Activated CD8-positive, alpha-beta memory T cell treated with anti-CD3 and anti-CD28 coated beads, Interleukin-2, amount 50 U/mL, for 1 hour (primary cell): ENCODE results near the gene MPDZ.

Experiments
- DNase-seq: peaks from one replicate; pipeline ENCODE4 v3.0.0-alpha.2; 2020; ENCODE audit errors: extremely low read depth

The MPDZ gene

GRCh38 chr9:13279284-13280141 lies at the start of gene MPDZ:
Gene MPDZ (minus strand): TSS chr9:13279692. CDS start chr9:13250315, 29,377 bp downstream.
- no peak for DNase-seq

DNA sequence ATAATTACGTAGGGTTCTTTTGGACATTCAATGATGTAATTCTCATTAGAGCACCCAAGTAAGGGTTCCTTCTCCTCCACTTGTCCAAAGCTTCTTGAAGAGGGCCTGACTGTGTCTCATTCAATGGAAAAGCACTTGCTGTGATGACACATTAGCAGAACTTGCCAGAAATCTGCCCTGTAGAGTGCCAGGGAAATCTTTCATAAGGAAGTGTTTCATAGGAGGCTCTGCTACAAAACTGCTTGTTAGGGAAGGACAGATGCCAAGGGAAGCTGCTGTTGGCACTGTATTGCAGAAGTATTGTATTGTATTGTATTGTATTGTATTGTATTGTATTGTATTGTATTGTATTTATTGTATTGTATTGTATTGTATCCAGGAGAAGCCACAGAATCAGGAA lies 45.5 kb upstream of the MPDZ start:
- no peak for DNase-seq

DNA sequence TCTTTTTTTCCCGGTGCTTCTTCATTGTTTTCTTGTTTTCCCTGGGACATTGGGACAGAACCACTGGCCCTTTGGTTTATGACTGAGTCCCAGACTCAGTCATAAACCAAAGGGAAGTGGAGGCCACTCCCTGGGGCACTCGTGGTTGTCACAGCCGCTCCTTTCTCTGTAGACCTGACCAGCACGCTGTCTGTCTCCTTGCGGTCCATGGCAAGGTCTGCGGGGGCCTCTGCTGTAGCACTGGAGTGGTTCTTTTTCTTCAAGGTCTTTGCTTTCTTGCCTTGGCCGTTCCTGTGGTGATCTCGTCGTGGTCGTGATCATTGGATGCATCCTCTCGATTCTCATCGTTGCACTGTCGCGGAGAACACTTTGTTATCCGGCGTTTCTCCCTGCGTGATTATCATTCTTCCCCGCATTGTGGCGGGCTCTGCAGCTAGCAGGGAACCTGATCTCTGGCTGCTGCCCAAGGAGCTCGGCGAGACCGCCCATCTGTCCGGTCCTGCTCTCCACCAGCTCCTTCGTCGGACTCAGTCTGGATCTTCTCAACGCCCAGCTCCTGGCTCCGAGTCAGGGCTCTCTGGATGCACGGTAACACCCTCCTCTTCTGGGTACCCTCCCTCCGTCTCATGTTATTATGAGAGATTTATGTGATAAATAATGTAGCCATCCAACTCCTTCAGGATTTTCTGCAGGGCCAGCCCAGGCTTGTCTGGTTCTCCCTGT lies 43.5 kb upstream of the MPDZ start:
- DNase-seq, result no peak

DNA sequence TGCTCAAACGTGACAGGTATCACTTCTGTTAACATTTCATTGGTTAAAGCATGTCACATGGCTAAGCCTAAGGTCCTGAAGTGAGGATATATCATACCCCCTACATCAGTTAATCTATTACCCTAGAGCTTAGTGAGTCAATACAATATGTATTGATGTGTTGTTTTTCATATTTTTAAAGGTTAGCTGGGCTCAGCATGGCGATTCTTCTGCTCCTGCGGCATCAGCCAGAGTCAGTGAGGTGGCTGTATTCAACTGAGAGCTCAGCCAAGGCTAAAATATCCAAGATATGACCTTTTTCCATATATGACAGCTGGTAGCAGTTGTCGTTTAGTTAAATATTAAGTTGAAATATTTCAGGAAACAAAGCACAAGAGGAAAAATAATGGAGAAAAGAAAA lies 38.5 kb upstream of the MPDZ start:
- DNase-seq, result no peak

GRCh38 chr9:13296972-13297371 lies 17.5 kb upstream of the MPDZ start:
- no peak for DNase-seq

- no peak for DNase-seq
Measured at GRCh38 chr9:13295556-13295955, 16.1 kb upstream of the MPDZ start.

- DNase-seq, result no peak
Measured at GRCh38 chr9:13292782-13293181, 13.3 kb upstream of the MPDZ start.

DNA sequence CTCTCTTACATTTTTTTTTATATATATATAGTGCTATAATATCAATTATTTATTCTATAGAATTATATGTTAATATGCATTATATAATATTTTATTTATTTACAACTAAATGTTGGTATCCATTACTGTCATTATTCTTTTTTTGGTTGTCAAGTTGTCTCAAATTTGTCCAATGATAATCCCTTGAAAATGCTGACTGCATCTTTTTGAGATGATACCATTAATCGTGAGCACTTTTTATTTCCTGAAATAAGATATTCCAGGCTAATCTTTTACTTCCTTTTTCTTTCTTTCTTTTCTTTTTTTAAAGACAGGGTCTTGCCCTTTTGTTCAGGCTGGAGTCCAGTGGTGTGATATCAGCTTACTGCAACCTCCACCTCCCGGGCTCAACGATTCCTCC lies 12.7 kb upstream of the MPDZ start:
- no peak for DNase-seq

DNA sequence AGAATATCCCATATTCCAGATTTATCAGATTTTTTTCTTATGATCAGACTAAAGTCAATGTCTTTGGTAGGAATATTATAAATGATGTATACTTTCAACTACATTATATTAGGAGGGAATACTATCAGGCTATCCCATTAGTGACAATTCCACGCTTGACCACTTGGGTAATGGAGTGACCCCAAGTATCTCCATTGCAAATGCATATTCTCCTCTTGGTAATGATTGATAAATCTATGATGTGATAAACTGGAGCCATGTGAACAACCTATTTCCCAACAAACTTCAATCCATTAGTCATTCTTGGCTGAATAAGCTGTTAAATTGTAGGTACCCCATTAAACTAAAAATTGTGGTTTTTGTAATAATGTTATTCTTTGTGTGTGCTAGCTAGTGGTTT lies 12.2 kb upstream of the MPDZ start:
- DNase-seq, result no peak

DNA sequence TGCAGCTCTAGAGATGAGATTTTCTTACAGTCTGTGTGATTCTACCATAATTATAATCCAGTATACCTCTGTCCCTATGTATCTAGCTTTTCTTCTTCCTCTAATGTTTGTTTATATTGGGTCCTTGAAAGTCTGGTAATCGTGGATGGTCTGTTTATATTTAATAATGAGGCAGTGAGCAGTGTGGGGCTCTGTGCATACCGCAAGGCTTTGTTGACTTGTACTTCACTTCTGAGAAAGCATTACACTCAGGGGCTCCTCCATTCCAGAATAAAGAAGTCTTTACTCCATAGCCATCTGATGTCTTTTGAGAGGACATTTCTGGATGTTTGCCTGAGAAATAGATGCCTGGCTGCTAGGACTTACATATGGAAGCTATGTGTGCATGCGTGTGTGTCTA lies 4.5 kb upstream of the MPDZ start:
- DNase-seq, result no peak

- DNase-seq, result no peak
Measured at GRCh38 chr9:13282998-13283397, 3.5 kb upstream of the MPDZ start.

- DNase-seq, result no peak
Measured at GRCh38 chr9:13281356-13282016, 2.0 kb upstream of the MPDZ start.

- DNase-seq, result no peak
Measured at GRCh38 chr9:13278368-13279246, 885 bp downstream of the MPDZ start.

DNA sequence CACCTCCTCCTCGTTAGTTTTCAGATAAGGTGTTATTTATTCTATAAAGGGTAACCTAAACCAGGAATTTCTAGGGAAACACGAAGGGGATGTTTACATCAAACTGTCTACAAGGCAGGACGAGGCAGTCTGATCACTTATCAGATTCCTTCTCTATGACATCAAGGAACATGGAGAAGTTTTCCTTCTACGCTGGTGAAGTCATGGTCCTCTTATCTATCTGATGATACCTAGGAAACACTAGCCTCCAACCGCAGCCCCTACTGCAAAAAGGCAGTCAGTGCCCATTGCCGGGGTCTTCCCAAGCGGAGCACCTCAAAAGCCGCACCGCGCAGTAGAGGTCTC lies 1.5 kb downstream of the MPDZ start:
- DNase-seq, result no peak

DNA sequence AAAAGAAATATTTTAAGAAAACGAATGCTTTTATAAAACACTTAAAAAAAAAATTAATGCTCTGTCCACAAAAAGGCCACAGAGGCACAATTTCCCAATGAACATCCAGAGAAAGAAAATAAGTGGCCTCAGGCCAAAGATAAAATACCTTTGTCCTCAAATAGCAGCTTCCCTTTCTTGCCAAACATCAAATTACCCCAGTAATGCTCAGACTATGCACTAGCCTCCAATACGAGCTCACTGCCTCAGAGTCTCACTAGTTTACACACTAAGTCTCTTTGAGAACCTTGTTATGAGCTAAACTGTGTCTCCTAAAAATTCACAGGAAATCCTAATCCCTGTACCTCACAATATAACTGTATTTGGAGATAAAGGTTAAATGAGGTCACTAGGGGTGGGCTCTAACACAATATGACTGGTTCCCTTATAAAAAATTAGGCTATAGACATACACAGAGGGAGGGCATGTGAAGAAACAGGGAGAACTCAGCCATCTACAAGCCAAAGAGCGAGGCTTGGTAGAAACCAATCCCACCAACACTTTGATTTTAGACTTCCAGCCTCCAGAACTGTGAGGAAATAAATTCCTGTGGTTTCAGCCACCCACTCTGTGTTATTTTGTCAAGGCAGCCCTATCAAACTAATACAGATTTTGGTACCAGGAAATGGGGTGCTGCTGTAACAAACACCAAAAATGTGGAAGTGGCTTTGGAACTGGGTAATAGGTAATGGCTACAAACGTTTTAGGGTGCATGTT lies 4.4 kb downstream of the MPDZ start:
- DNase-seq, result no peak

DNA sequence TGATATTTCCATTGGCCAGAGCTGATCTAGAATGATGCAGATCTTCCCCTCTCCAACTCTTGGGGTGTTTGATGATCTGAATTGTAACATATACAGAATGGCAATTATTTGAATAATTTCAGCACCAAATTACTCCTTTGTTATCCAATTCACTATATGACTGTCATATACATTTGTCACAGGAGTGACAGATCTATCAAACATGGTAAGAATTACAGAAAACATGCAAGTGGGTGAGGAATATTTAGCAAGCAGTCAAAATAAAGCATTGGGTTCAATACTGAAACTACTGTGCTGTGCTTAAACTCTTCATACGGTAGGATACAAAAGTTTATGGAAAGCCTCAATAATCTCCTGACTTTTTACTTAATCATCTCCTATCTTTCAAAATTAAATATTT lies 8.8 kb downstream of the MPDZ start:
- DNase-seq, result no peak

DNA sequence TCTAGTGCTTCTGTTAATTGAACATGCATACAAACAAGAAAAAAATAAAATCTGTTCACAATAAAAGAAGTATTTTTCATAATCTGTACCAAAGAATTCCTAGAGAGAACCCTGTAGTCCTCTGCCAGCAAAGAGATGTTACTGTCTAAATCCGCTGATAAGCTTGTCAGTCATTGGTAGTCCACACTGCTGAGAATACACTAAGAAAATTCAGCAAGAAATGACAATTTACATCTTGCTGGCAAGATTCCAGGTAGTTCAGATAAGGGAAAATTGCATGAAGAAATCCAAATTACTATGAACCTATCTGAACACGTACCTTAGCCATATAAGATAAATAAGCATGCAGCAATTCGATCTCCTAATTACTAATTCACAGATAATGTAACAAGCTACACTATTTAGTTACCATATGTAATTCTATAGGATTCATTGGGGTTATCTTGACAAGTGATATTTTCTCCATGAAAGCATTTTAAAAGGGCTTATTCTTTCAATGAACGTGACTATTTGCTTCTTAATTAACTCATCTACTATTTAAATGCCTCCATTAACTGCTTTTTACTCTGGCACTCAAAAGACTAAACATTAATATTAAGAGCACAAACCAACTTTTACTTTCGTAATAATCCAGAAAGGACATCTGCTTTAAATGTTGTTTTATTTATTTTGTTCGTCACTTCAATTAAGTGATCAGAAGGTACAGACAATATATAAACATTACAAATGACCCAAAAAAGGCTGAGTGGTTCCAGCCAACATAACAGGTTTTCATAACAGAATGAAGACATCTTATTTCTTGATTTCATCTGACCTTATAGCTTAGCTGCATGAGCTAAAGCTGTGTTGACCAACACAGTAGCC lies 9.7 kb downstream of the MPDZ start:
- no peak for DNase-seq

- DNase-seq, result no peak
Measured at GRCh38 chr9:13268469-13268868, 11.0 kb downstream of the MPDZ start.

GRCh38 chr9:13267743-13268142 lies 11.7 kb downstream of the MPDZ start:
- DNase-seq, result no peak

GRCh38 chr9:13266167-13266566 lies 13.3 kb downstream of the MPDZ start:
- no peak for DNase-seq
